ENCODE results near the gene ZNHIT6.

DNA sequence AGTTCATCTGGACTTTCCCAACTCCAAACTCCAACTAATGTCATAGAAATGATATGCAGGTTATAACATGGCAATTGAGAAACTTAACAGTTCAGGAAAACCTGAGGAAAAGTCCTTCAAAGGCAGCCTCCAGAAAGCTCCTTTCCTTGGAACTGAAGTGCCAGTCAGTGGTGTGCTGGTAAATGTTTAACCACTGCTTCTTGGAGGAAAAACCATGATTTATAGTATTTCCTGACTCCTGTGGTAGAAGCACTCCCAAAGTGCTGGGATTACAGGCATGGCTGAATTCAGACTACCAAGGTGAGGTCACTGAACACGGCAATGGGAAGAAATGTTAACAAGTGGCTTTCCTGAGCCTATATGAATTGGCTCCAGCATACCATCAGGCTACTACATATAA, 26.7 kb upstream of the ZNHIT6 start:
- TF ChIP-seq POLR2A (IDR thresholded peaks at IDR 0.05; ENCODE audit: low read length), result no peak
- TF ChIP-seq GATA1 (IDR thresholded peaks at IDR 0.05; ENCODE audit: low read depth, low read length), result no peak

All from erythroblast (primary cell).